Ramos (cell line): ENCODE results near the gene LITAF.
"Not testable (repeated sequence)": the region's sequence is repeated elsewhere in the genome, so short reads cannot be mapped to it uniquely, and the experiment has no call there.

ENCODE experiments used
- in situ Hi-C: fragments of 300-500 bp; cut with MboI; formaldehyde crosslinking; loops from one replicate; pipeline ENCODE4 v1.14.3; 2022; ENCODE audit warnings: low sequenced_read_pairs; ENCODE audit not compliant: unreplicated experiment

Gene LITAF

DNA sequence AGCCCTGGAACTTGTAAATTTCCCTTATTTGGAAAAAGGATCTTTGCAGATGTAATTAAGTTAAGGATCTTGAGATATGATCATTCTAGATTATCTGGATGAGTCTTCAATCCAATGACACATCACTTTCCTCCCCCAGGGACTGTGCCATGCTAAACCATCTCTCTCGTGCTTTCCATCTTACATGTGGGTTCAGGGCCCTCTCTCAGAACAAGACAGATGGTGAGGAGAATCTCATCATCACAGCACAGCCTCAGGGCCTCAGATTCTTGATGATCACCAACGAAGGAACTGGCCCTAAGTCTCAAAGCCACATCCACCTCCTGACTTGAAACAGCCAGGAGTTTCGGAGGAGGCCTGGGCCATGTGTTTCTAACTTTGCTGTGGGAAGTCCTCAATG, 78.7 kb downstream of the LITAF start:
- in situ Hi-C loops, result no loop called here

DNA sequence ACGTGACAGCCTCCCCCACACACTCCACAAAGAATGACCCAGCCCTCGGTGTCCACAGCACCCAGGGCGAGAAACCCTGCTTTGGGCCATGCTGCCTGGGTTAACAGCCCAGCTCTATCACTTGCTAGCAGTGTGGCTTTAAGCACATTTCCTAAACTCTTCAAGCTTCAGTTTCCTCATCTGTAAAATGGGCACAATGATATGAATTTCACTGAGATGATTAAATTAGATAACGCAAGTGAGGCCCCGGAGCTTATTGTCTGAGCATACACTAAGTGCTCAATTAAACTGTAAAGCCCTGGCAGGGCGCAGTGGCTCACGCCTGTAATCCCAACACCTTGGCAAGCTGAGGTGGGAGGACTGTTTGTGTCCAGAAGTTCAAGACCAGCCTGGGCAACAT, 79.4 kb downstream of the LITAF start:
- in situ Hi-C loops, result no loop called here

DNA sequence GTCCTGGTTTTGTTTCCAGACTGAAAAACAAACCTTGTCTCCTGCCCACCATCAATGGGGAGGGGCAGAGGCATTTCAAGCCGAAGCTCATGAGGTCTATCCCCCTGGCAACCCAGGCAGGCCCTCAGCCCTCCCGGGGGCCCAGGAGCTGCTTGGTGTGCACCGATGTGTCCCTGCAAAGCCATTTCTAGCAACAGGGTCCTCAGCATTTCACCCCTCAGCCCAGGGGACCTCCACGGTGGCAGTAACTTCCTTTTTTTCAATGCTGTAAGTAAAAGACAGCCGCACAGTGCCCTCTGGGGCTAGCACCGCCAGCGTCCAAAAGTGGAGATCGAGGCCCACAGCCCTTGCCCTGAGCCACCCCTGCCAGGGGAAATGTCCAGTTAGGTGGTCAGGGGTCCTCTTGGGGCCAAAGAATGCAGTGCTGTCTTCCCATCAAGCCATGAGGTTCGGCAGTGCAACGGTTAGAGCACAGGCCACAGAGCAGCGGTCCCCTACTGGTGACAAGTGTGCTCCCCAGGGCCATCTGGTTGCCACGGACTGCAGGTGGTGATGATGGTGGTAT, 79.9 kb downstream of the LITAF start:
- in situ Hi-C loops, result no loop called here

DNA sequence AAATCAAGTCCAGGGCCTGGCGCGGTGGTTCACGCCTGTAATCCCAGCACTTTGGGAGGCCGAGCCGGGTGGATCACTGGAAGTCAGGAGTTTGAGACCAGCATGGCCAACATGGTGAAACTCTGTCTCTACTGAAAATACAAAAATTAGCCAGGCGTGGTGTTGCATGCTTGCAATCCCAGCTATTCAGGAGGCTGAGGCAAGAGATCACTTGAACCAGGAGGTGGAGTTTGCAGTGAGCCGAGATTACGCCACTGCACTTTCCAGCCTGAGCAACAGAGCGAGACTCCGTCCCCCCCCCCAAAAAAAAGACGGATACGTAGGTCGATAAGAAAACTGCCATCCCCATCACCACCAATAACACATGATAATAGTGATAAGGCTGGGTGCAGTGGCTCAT, 82.5 kb downstream of the LITAF start:
- in situ Hi-C loops, result not testable (repeated sequence)

DNA sequence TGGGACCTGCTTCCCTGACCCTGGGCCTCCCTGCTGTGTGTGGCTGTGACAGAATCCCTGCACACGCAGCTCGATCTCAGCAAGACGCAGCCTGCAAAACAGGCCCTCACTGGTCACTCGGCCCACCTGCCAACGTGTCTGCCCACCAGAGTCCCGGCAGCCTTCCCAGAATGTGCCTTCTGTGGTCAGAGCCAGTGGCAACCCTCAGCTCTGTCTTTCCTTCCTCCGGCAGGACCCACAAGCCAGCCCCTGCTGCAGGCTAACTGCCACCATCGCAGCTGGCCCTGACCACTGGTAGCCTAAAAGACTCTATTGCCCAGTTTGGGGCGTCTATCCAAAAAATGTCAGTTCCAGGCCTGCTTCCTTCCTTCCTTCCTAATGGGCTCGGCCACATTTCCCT, 83.2 kb downstream of the LITAF start:
- in situ Hi-C loops, result no loop called here

DNA sequence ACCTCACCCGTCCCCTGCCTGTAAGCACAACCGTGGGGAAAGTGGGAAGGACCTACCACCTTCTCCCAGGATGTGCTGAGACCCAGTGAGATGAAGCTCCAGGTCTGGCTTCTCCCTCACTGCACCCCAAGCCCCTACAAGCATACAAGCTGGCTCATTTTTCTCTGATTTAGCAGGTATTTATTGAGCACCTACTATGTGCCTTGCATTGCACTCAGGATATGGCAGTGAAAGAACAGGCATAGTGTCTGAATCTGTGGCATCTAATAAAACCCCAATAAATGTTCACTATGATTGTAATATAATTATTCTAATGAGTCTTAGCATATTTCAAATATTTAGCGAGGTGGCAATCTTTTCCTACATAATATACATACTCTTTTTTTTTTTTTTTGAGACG, 84.5 kb downstream of the LITAF start:
- in situ Hi-C loops, result no loop called here

DNA sequence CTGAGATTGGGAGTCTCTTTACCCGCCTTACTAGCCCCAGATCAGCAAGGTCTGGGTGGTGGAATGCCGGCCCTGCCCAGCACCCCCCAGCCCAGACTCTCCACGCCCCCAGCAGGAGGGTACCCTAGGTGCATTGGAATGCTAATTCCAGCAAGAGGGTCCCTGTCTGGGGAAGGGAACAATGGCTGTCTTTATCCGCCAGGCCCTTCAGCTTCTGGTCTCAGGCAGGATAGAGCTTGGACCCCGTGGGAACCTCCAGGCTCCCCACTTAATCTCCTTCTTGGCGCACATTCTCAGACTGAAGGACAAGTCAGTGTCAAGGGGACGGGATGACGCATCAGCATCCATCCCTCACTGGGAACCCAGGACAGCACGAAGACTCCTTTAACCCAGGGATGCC, 85.1 kb downstream of the LITAF start:
- in situ Hi-C loops, result no loop called here

DNA sequence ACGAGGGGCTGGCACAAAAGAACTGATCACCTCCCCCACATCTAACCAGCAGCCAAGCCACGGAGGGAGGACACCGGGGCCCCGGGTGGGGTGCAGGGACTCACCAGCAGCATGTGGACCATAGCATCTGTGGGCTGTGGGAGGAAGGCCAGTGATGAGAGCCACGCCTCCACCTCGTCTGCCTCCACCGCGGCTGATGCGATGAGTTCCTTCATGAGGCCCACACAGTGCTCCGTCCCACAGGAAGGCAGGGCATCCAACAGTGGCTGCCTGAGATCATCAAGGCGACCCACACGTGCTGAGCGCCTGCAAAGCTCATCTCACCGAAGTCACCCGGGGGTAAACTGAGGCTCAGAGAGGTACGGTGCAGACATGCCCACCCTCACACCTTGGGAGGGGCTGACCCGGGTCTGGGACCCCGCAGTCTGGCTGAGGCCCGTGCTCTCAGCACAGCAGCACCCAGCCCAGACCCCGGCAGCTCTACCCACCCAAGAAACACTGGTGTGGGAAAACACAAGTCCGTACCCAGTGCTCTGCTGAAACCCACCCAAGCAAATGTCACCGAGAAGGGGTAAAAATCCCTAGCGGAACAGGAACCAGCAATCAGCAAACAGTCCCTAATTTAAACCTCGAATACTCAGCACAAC, 85.9 kb downstream of the LITAF start:
- in situ Hi-C loops, result no loop called here

DNA sequence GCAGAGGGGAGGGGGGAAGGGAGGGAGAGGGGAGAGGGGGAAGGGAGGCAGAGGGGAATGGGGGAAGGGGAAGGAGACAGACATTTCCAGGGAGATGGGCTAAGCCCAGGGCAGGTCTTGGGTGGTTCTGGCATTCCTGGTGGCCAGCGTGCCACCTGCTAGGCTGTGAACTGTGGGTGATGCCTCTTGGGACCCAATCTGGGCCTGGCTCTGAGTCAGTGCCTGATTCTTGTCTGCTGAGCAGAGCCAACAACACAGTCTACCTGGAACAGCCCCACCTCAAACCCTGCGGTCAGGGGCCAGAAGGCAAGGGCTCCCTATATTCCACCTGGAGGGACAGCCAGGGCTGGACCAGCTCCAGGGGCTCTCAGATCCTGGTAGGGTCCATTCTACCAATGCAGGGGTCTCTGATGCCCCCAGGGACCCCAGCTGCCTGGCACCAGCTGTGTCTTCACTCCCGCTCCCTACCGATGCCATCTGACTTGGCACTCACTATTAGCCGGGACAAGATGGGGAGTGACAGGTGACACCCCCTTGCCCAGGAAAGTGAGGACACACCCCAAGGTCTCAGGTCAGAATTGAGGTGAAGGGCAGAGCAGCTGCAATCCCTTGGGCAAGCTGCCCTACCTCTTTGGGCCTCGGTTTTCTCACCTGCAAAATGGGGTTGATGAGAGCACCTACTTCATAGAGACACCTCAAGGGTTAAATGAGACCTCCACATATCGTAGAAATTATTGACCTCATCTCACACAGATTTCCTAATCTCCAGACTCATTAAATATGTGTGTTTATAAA, 87.2 kb downstream of the LITAF start:
- in situ Hi-C loops, result no loop called here

DNA sequence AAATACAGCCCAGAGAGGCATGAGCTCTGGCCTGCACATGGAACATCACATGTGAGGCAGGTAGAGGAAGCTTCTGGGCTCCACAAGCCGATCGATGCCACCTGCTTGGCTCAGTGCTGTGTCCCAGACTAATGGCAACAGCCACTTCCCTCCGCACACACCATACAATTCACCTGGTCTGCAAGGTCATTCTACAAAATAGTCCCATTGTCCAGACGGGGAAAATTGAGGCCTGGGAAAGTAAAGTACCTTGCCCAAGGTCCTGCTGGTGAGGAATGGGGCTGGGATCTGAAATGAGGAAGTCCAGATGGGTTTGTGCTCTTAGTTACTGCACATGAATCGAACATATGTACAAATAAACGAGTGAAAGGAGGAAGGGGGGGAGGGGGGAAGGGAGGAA, 88.0 kb downstream of the LITAF start:
- in situ Hi-C loops, result no loop called here

DNA sequence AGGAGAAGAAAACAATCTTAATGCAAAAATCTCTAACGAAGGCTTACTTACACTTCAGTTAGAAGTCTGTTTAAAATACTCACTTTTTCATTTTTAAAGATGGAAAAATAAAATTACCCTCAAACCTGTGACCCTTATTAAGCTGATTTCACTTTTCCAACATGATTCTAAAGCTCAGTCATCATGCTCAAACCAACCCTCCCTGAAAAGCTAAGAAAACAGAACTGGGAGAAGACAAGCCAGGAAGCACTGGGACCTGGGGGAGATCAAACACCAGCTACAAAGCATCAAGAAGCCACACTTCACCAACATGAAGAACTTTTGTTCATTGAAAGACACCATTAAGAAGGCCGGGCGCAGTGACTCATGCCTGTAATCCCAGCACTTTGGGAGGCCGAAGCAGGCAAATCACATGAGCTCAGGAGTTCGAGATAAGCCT, 88.8 kb downstream of the LITAF start:
- in situ Hi-C loops, result no loop called here
